GM19467 (cell line): Measurements from ENCODE around the gene DLD.

ENCODE experiments used
- ATAC-seq: cut with Tn5 transposase; IDR thresholded peaks from one replicate; pipeline ENCODE4 v1.9.1; 2021; ENCODE audit warnings: mild to moderate bottlenecking, moderate library complexity; ENCODE audit not compliant: unreplicated experiment

The DLD gene

GRCh38 chr7:107967420-107967819 is 76.4 kb downstream of the DLD start:
- ATAC-seq = no peak

GRCh38 chr7:107968449-107968848 is 77.5 kb downstream of the DLD start:
- ATAC-seq = no peak

DNA sequence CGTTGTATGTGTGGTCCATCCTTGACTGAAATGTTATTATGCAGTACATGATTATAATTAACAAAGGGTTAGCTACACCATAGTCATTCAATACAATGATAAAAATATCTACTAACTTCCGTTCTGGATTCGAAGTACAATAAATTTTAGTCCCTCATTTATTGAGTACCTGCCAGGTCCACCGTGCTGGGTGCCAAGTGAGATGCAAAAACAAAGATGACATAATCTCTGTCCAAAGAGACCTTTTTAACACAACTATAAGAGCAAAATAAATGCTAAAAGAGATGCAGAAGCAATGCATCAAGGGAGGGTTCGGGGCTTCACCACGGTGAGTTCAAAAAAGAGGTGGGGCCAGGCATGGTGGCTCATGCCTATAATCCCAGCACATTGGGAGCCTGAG is 78.9 kb downstream of the DLD start:
- ATAC-seq = no peak
